ENCODE results near the gene TRIM7. TPM values are rescaled to one million over a fixed set of nuclear protein-coding genes. Genes with fewer than 3 reads are reported as not detected.

Gene TRIM7
- total RNA-seq, 1 experiment from 2014 or later, result 30.2 TPM

GRCh38 chr5:181212080-181212479, 7.1 kb upstream of the TRIM7 start:
- BruUV-seq (replicated peaks), result no TSS peak
- Histone ChIP-seq H3K4me3 (replicated peaks in 1 of 2; ENCODE audit: low read depth in 1 of 2, low read length in 2 of 2) (no peak overlapping the region), H4K20me1 (ENCODE audit: insufficient read depth) (no peaks in the 10 kb centered on the region), H3K36me3 (ENCODE audit: control insufficient read depth in 1 of 2, insufficient read depth in 2 of 2, low read length in 2 of 2) (no peaks in the 10 kb centered on the region), H2AFZ (ENCODE audit: low read depth, low read length, poor library complexity, severe bottlenecking) (no peak overlapping the region), H3K27me3 (ENCODE audit: insufficient read depth, low read length) (no peaks in the 10 kb centered on the region), H3K9me3 (ENCODE audit: control insufficient read depth in 1 of 2, insufficient read depth in 1 of 2, low read depth in 1 of 2, low read length in 2 of 2) (no peaks in the 10 kb centered on the region), H3K9ac (ENCODE audit: low read length) (no peak overlapping the region), H3K4me2 (ENCODE audit: low read length) (no peak overlapping the region), H3K79me2 (ENCODE audit: insufficient read depth, low read length) (no peaks in the 10 kb centered on the region), H3K4me1 (ENCODE audit: control insufficient read depth in 1 of 2, insufficient read depth in 2 of 2, low read length in 2 of 2) (peaks cover 15 to 47% of the 10 kb centered on the region in 2 experiments), H3K27ac (ENCODE audit: low read depth, low read length) (no peak overlapping the region), H3K9me2 (ENCODE audit: insufficient read depth) (no peaks in the 10 kb centered on the region)
- TF ChIP-seq YY1 (IDR thresholded peaks at IDR 0.05; ENCODE audit: extremely low read depth, insufficient replicate concordance, low read depth, low read length) (no peak), MAX (IDR thresholded peaks at IDR 0.05) (no peak), EGR1 (IDR thresholded peaks at IDR 0.05; ENCODE audit: low read depth) (no peak), REST (IDR thresholded peaks at IDR 0.05; ENCODE audit: low read depth) (no peak), ZNF274 (IDR thresholded peaks at IDR 0.05; ENCODE audit: low read depth, low read length) (no peak), POLR2A (IDR thresholded peaks at IDR 0.05; ENCODE audit: borderline replicate concordance, extremely low read depth, insufficient read depth, insufficient read length) (no peak), TCF7L2 (IDR thresholded peaks at IDR 0.05; ENCODE audit: borderline replicate concordance, extremely low read depth, insufficient read depth, insufficient read length) (no peak), RAD21 (IDR thresholded peaks at IDR 0.05; ENCODE audit: low read depth) (no peak)
- RAD21 ChIA-PET (ENCODE audit: low non-redundant PET in 1 of 2, low total read pairs in 2 of 2, uncharacterized antibody in 2 of 2, unreplicated experiment in 2 of 2), result no interaction called here
- DNase-seq (ENCODE audit: low read depth, low spot score), result no peak
- intact Hi-C loops (cut with micrococcal nuclease), result no loop called here
- POLR2A ChIA-PET, result no interaction called here
- CTCF ChIA-PET, result no interaction called here
- ATAC-seq, result no peak

All from HCT116 (cell line).